Esophagus squamous epithelium (tissue), 5 donors: ENCODE data around the gene SRPK3. TPM values are rescaled to one million over a fixed set of nuclear protein-coding genes. Genes with fewer than 3 reads are reported as not detected.

Experiments used
- DNase-seq: peaks from one replicate; lab custom pipeline; 2025; lab: John Stamatoyannopoulos, UW
- H3K27ac ChIP-seq, 4 donors: fragments of 200-600 bp; sonication (generic); one replicate each; pipeline ENCODE4 v1.5.1; 2016 to 2019; ENCODE audit warnings: mild to moderate bottlenecking in 1 of 4
- H3K27me3 ChIP-seq, 4 donors: fragments of 200-600 bp; sonication (generic); 1 replicate in 3 of 4; 2 replicates in 1 of 4; pipeline versions ENCODE4 v1.5.1 to v1.6.0; 2017 to 2021; ENCODE audit warnings: antibody characterized with exemption in 1 of 4
- H3K36me3 ChIP-seq, 3 donors: fragments of 200-600 bp; sonication (generic); one replicate each; pipeline ENCODE4 v1.5.1; 2016 to 2019
- H3K4me1 ChIP-seq, 3 donors: fragments of 200-600 bp; sonication (generic); one replicate each; pipeline ENCODE4 v1.5.1; 2017 to 2019
- H3K4me3 ChIP-seq, 4 donors: fragments of 200-600 bp; sonication (generic); 1 replicate in 3 of 4; 2 replicates in 1 of 4; pipeline ENCODE4 v1.5.1; 2016 to 2019; ENCODE audit warnings: mild to moderate bottlenecking in 2 of 4, moderate library complexity in 1 of 4
- H3K9me3 ChIP-seq, 3 donors: fragments of 200-600 bp; sonication (generic); one replicate each; pipeline ENCODE4 v1.5.1; 2016 to 2019
- CTCF ChIP-seq, 6 experiments: fragments of 450-650 bp in 4 of 6; fragments of 200-600 bp in 2 of 6; sonication (generic) in 2 of 6; IDR thresholded peaks; one replicate each; pipeline ENCODE4 v1.5.1; 2016 to 2019; ENCODE audit warnings: antibody characterized with exemption in 6 of 6, mild to moderate bottlenecking in 4 of 6, moderate library complexity in 4 of 6
- POLR2A ChIP-seq, 4 donors: fragments of 450-650 bp; IDR thresholded peaks; one replicate each; pipeline ENCODE4 v1.6.1; 2017; ENCODE audit warnings: antibody characterized with exemption in 4 of 4, mild to moderate bottlenecking in 4 of 4, moderate library complexity in 3 of 4
- WGBS, 2 donors: methylation state at CpG; one replicate each; pipeline ENCODE4 v1.1.5; 2018; 5-methylcytosine and 5-hydroxymethylcytosine counted together
- intact Hi-C: fragments of 100-400 bp; cut with DNase I; formaldehyde crosslinking; loops from one replicate; pipeline ENCODE4 v1.15.0; 2022
- total RNA-seq, 4 donors: library from RNA; depleted of rRNA; stranded (reverse); fragments of >200 nt; gene quantifications; one replicate each; pipeline ENCODE4 v1.1.0, GENCODE V29; 2016
- donor health status: DM: yes; HTN: yes; CAD: no.

Gene SRPK3
- total RNA-seq, 4 donors from 2014 or later = 0.09 to 0.38 (median 0.15) TPM; not detected in 1

- TF ChIP-seq POLR2A (IDR thresholded peaks at IDR 0.05) = no peak
- no peak for TF ChIP-seq CTCF (IDR thresholded peaks at IDR 0.05)
- no peak for DNase-seq
- no peaks in the 10 kb centered on the region for H3K27me3 ChIP-seq
- intact Hi-C loops = no loop called here
- no peak overlapping the region for H3K27ac ChIP-seq
- no peaks in the 10 kb centered on the region for H3K9me3 ChIP-seq
- peaks cover 0 to 10% (median 3%) of the 10 kb centered on the region in 3 donors for H3K4me1 ChIP-seq
- no peak overlapping the region for H3K4me3 ChIP-seq
- peaks cover 0 to 6% (median 0%) of the 10 kb centered on the region in 3 donors for H3K36me3 ChIP-seq
- WGBS, 2 donors = 90 to 96% methylated on average over 7 to 9 of the region's 15 CpGs
Observed at GRCh38 chrX:153733651-153734240, 47.1 kb upstream of the SRPK3 start.

GRCh38 chrX:153734871-153735270, 46.0 kb upstream of the SRPK3 start:
- no peaks in the 10 kb centered on the region for H3K36me3 ChIP-seq
- 85% methylated on average over 2 of the region's 2 CpGs; no CpG with 5 or more reads in 1 of the 2 donors for WGBS, 2 donors
- H3K27ac ChIP-seq = no peak overlapping the region
- peaks cover 0 to 14% (median 3%) of the 10 kb centered on the region in 3 donors for H3K4me1 ChIP-seq
- DNase-seq = no peak
- no peak for TF ChIP-seq POLR2A (IDR thresholded peaks at IDR 0.05)
- no peak for TF ChIP-seq CTCF (IDR thresholded peaks at IDR 0.05)
- no peaks in the 10 kb centered on the region for H3K9me3 ChIP-seq
- H3K27me3 ChIP-seq = no peaks in the 10 kb centered on the region
- intact Hi-C loops = no loop called here
- H3K4me3 ChIP-seq = no peak overlapping the region

GRCh38 chrX:153735274-153735673, 45.6 kb upstream of the SRPK3 start:
- no peak for DNase-seq
- H3K36me3 ChIP-seq = no peaks in the 10 kb centered on the region
- TF ChIP-seq CTCF (IDR thresholded peaks at IDR 0.05) (peak in 1 of 6 experiments; percentile 27), POLR2A (IDR thresholded peaks at IDR 0.05) (no peak)
- H3K27me3 ChIP-seq = no peaks in the 10 kb centered on the region
- H3K27ac ChIP-seq = no peak overlapping the region
- 69 to 70% methylated on average over 9 of the region's 9 CpGs for WGBS, 2 donors
- intact Hi-C loops = no loop called here
- H3K4me1 ChIP-seq = peaks cover 0 to 17% (median 3%) of the 10 kb centered on the region in 3 donors
- H3K9me3 ChIP-seq = no peaks in the 10 kb centered on the region
- no peak overlapping the region for H3K4me3 ChIP-seq

- DNase-seq = no peak
- Histone ChIP-seq H3K4me1 (peaks cover 0 to 17% (median 3%) of the 10 kb centered on the region in 3 donors), H3K27ac (no peak overlapping the region), H3K9me3 (no peaks in the 10 kb centered on the region), H3K27me3 (no peaks in the 10 kb centered on the region), H3K4me3 (no peak overlapping the region), H3K36me3 (no peaks in the 10 kb centered on the region)
- 87 to 88% methylated on average over 10 to 11 of the region's 30 CpGs for WGBS, 2 donors
- intact Hi-C loops = no loop called here
- TF ChIP-seq POLR2A (IDR thresholded peaks at IDR 0.05) = no peak
- TF ChIP-seq CTCF (IDR thresholded peaks at IDR 0.05) = no peak
Observed at GRCh38 chrX:153736071-153736820, 44.6 kb upstream of the SRPK3 start.

- intact Hi-C loops = no loop called here
- 100% methylated on average over 2 of the region's 15 CpGs; no CpG with 5 or more reads in 1 of the 2 donors for WGBS, 2 donors
- Histone ChIP-seq H3K4me1 (peaks cover 0 to 17% (median 3%) of the 10 kb centered on the region in 3 donors), H3K27me3 (no peaks in the 10 kb centered on the region), H3K36me3 (no peaks in the 10 kb centered on the region), H3K9me3 (no peaks in the 10 kb centered on the region), H3K27ac (no peak overlapping the region), H3K4me3 (no peak overlapping the region)
- TF ChIP-seq POLR2A (IDR thresholded peaks at IDR 0.05) (no peak), CTCF (IDR thresholded peaks at IDR 0.05) (no peak)
- no peak for DNase-seq
Observed at GRCh38 chrX:153736871-153737441, 43.9 kb upstream of the SRPK3 start.
